ENCODE data around the gene ZBTB46. TPM values are rescaled to one million over a fixed set of nuclear protein-coding genes. Genes with fewer than 3 reads are reported as not detected.
A peak's percentile ranks its signal among the peaks of the same experiment; 100 is the strongest.

Gene ZBTB46
- polyA plus RNA-seq, 2 donors, result 0.68 to 1.0 TPM

DNA sequence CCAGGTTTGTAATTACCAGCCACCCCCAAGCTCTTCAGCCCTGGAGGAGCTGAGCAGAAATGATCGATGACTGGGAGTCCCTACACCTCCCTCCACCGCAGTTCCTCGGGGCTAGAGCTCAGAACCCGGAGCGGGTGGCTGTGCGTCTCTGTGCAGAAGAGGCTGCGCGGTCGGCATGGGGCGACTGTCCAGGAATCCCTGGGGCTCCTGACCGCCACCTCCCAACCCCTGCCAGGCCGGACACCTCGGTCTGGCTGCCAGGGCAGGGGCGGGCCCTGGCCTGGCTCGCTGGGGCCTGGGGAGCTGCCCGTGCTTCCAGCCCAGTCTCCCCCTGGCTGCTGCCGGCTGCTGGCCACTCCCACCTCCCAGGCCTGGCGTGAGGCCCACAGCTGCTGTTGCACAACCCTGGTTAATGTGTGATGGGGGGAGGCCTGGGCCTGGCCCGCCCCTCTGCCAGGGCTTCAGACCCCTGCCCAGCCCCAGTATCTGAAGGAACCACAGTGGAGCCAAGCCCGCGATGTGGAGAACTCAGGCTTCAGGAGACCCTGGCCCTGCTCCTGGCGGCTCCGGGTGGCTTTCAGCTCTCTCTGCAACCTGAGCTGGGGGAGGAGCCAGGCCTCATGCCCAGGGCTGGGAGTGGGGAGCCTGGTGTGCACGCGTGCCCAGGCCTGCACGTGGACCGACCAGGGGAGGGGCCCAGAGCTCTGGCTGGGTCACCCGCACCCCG lies 90.3 kb downstream of the ZBTB46 start:
- peak overlapping the region; percentile 93 to 96 for H3K27ac ChIP-seq (ENCODE audit: low read depth in 2 of 2, low read length in 1 of 2)
- H3K9me3 ChIP-seq (ENCODE audit: control insufficient read depth in 2 of 2, insufficient read depth in 1 of 2, low read depth in 1 of 2, low read length in 1 of 2), result no peaks in the 10 kb centered on the region
- peaks cover 6 to 26% of the 10 kb centered on the region in 2 donors for H3K4me1 ChIP-seq (ENCODE audit: control insufficient read depth in 2 of 2, insufficient read depth in 2 of 2, low read length in 1 of 2)
- H3K36me3 ChIP-seq (ENCODE audit: control insufficient read depth in 2 of 2, insufficient read depth in 2 of 2, low read length in 1 of 2), result peaks cover 0 to 12% of the 10 kb centered on the region in 2 donors
- WGBS, 2 donors, result 2 to 5% methylated on average over 26 to 29 of the region's 29 CpGs
- peak overlapping the region; percentile 63 to 74 for H3K4me3 ChIP-seq (ENCODE audit: low read depth in 1 of 2, low read length in 2 of 2)
- H3K27me3 ChIP-seq (ENCODE audit: control insufficient read depth in 1 of 2, insufficient read depth in 2 of 2, low read length in 2 of 2), result no peaks in the 10 kb centered on the region

DNA sequence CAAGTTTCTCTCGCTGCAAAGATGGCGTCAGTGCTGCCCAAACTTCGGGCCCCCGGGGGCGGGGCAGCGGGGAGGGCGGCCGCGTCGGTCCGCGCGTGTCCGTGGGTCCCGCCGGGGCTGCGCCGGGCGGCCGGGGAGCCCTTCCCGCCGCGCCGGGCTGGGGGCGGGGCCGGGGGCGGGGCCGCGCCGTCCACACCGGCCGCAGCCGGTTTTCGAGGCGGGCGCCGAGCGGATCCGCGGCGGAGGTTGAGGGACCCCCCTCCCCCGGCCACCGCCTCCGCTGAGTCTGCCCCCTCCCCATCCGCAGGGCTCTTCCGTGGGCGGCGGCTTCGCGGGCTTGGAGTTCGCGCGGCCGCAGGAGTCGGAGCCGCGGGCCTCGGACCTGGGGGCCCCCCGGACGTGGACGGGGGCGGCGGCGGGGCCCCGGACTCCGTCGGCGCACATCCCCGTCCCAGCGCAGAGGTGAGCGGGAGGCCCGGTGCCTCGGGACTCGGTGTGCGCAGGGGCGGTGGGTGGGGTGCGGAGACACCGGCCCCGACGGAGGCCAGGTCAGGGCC lies 90.9 kb downstream of the ZBTB46 start:
- H3K4me3 ChIP-seq (ENCODE audit: low read depth in 1 of 2, low read length in 2 of 2), result peak overlapping the region; percentile 63 to 74
- H3K27me3 ChIP-seq (ENCODE audit: control insufficient read depth in 1 of 2, insufficient read depth in 2 of 2, low read length in 2 of 2), result no peaks in the 10 kb centered on the region
- H3K27ac ChIP-seq (ENCODE audit: low read depth in 2 of 2, low read length in 1 of 2), result peak overlapping the region; percentile 93 to 96
- peaks cover 0 to 18% of the 10 kb centered on the region in 2 donors for H3K36me3 ChIP-seq (ENCODE audit: control insufficient read depth in 2 of 2, insufficient read depth in 2 of 2, low read length in 1 of 2)
- WGBS, 2 donors, result 0 to 1% methylated on average over 58 to 80 of the region's 80 CpGs
- peaks cover 6 to 26% of the 10 kb centered on the region in 2 donors for H3K4me1 ChIP-seq (ENCODE audit: control insufficient read depth in 2 of 2, insufficient read depth in 2 of 2, low read length in 1 of 2)
- no peaks in the 10 kb centered on the region for H3K9me3 ChIP-seq (ENCODE audit: control insufficient read depth in 2 of 2, insufficient read depth in 1 of 2, low read depth in 1 of 2, low read length in 1 of 2)

DNA sequence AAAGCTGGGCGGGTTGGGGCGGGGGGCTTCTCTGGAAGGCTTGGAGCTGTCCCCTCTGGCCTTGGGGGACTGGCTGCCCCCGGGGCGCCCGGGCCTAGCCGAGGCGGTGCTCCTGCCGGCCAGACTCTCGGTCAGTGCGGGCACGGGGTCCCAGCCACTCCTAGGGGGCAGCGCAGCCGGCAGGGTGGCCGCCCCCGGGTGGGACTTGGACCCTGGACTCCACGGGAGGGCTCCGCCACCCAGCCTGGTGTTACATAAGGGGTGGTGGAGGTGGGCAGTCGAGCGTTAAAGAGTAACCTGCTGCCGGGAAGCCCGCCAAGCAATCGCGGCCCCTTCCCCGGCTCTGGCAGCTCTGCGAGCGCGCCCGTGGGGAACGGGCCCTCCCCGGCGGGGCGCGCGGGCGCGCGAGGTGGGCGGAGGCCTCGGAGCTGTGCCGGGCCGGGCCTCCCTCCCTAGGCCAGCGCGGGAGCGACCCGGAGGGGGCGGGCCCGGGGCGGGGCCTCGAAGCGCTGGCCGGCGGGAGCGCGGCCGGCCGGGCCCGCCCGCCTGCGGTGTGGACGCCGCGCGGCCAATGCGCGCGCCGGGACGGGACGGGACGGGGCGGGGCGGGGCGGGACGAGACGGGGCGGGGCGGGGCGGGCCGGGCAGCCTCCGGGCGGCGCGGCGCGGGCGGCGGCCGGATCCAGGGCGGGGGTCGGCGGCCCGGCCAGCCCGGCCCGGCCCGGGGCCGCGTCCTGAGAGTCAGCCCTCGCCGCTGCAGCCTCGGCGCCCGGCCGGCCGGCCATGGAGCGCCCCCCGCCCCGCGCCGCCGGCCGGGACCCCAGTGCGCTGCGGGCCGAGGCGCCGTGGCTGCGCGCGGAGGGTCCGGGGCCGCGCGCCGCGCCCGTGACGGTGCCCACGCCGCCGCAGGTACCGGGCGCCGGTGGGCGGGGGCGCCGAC lies 91.7 kb downstream of the ZBTB46 start, which contains the start of gene SLC2A4RG:
Gene SLC2A4RG, plus strand, starts transcription at position 647 of the 940 bp plus-strand sequence. Its CDS starts 137 bp downstream, at position 784.
- H3K27me3 ChIP-seq (ENCODE audit: control insufficient read depth in 1 of 2, insufficient read depth in 2 of 2, low read length in 2 of 2), result no peaks in the 10 kb centered on the region
- H3K9me3 ChIP-seq (ENCODE audit: control insufficient read depth in 2 of 2, insufficient read depth in 1 of 2, low read depth in 1 of 2, low read length in 1 of 2), result no peaks in the 10 kb centered on the region
- H3K27ac ChIP-seq (ENCODE audit: low read depth in 2 of 2, low read length in 1 of 2), result peak within 1 kb of the TSS; percentile 93 to 96
- H3K4me3 ChIP-seq (ENCODE audit: low read depth in 1 of 2, low read length in 2 of 2), result peak within 1 kb of the TSS; percentile 63 to 74
- peaks cover 0 to 26% of the 10 kb centered on the region in 2 donors for H3K36me3 ChIP-seq (ENCODE audit: control insufficient read depth in 2 of 2, insufficient read depth in 2 of 2, low read length in 1 of 2)
- WGBS, 2 donors, result 1 to 4% methylated on average over 25 to 136 of the region's 136 CpGs
- peaks cover 6 to 26% of the 10 kb centered on the region in 2 donors for H3K4me1 ChIP-seq (ENCODE audit: control insufficient read depth in 2 of 2, insufficient read depth in 2 of 2, low read length in 1 of 2)

DNA sequence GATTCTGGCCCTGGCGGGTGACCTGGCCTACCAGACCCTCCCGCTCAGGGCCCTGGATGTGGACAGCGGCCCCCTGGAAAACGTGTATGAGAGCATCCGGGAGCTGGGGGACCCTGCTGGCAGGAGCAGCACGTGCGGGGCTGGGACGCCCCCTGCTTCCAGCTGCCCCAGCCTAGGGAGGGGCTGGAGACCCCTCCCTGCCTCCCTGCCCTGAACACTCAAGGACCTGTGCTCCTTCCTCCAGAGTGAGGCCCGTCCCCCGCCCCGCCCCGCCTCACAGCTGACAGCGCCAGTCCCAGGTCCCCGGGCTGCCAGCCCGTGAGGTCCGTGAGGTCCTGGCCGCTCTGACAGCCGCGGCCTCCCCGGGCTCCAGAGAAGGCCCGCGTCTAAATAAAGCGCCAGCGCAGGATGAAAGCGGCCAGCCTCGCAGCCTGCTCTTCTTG lies 92.4 kb downstream of the ZBTB46 start:
- no peaks in the 10 kb centered on the region for H3K9me3 ChIP-seq (ENCODE audit: control insufficient read depth in 2 of 2, insufficient read depth in 1 of 2, low read depth in 1 of 2, low read length in 1 of 2)
- peak overlapping the region; percentile 42 to 47 for H3K4me3 ChIP-seq (ENCODE audit: low read depth in 1 of 2, low read length in 2 of 2)
- peaks cover 6 to 26% of the 10 kb centered on the region in 2 donors for H3K4me1 ChIP-seq (ENCODE audit: control insufficient read depth in 2 of 2, insufficient read depth in 2 of 2, low read length in 1 of 2)
- peaks cover 0 to 32% of the 10 kb centered on the region in 2 donors for H3K36me3 ChIP-seq (ENCODE audit: control insufficient read depth in 2 of 2, insufficient read depth in 2 of 2, low read length in 1 of 2)
- WGBS, 2 donors, result 17 to 22% methylated on average over 25 to 26 of the region's 26 CpGs
- H3K27me3 ChIP-seq (ENCODE audit: control insufficient read depth in 1 of 2, insufficient read depth in 2 of 2, low read length in 2 of 2), result no peaks in the 10 kb centered on the region
- H3K27ac ChIP-seq (ENCODE audit: low read depth in 2 of 2, low read length in 1 of 2), result peak overlapping the region; percentile 62 to 77

DNA sequence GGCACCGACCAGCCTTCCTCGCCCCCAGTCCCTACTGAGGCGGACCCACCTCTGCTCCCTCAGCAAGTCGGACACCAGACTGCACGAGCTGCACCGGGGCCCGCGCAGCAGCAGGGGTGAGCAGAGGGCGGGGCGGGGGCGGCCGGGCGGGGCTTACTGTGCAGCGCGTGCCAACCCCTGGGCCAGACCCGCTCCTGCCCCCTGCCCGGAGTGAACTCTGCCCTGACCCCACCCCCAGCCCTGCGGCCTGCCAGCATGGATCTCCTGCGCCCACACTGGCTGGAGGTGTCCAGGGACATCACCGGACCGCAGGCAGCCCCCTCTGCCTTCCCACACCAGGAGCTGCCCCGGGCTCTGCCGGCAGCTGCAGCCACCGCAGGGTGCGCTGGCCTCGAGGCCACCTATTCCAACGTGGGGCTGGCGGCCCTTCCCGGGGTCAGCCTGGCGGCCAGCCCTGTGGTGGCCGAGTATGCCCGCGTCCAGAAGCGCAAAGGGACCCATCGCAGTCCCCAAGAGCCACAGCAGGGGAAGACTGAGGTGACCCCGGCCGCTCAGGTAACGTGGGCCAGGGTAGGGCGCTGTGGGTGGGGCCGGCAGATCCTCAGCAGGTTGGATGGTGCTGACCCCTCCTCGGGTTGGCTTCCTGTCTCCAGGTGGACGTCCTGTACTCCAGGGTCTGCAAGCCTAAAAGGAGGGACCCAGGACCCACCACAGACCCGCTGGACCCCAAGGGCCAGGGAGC lies 92.9 kb downstream of the ZBTB46 start:
- WGBS, 2 donors, result 19 to 23% methylated on average over 37 to 43 of the region's 43 CpGs
- H3K27ac ChIP-seq (ENCODE audit: low read depth in 2 of 2, low read length in 1 of 2), result peak overlapping the region in 1 of 2 donors; percentile 77
- H3K9me3 ChIP-seq (ENCODE audit: control insufficient read depth in 2 of 2, insufficient read depth in 1 of 2, low read depth in 1 of 2, low read length in 1 of 2), result no peaks in the 10 kb centered on the region
- peaks cover 6 to 27% of the 10 kb centered on the region in 2 donors for H3K4me1 ChIP-seq (ENCODE audit: control insufficient read depth in 2 of 2, insufficient read depth in 2 of 2, low read length in 1 of 2)
- peaks cover 0 to 34% of the 10 kb centered on the region in 2 donors for H3K36me3 ChIP-seq (ENCODE audit: control insufficient read depth in 2 of 2, insufficient read depth in 2 of 2, low read length in 1 of 2)
- no peaks in the 10 kb centered on the region for H3K27me3 ChIP-seq (ENCODE audit: control insufficient read depth in 1 of 2, insufficient read depth in 2 of 2, low read length in 2 of 2)
- peak overlapping the region; percentile 25 to 51 for H3K4me3 ChIP-seq (ENCODE audit: low read depth in 1 of 2, low read length in 2 of 2)

DNA sequence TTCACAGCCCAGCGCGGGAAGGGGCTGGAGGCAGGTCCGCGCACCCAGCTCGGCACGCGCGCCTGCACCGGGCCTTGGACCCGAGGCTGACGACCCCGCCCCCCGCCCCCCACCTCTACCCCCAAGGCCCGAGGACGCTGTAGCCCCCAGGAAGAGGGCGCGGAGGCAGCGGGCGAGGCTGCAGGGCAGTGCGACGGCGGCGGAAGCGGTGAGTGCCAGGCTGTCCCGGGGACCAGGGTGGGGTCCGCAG lies 93.4 kb downstream of the ZBTB46 start:
- Histone ChIP-seq H3K4me3 (ENCODE audit: low read depth in 1 of 2, low read length in 2 of 2) (peak overlapping the region; percentile 25 to 51), H3K36me3 (ENCODE audit: control insufficient read depth in 2 of 2, insufficient read depth in 2 of 2, low read length in 1 of 2) (peaks cover 0 to 32% of the 10 kb centered on the region in 2 donors)
- WGBS, 2 donors, result 3 to 13% methylated on average over 15 to 26 of the region's 26 CpGs

DNA sequence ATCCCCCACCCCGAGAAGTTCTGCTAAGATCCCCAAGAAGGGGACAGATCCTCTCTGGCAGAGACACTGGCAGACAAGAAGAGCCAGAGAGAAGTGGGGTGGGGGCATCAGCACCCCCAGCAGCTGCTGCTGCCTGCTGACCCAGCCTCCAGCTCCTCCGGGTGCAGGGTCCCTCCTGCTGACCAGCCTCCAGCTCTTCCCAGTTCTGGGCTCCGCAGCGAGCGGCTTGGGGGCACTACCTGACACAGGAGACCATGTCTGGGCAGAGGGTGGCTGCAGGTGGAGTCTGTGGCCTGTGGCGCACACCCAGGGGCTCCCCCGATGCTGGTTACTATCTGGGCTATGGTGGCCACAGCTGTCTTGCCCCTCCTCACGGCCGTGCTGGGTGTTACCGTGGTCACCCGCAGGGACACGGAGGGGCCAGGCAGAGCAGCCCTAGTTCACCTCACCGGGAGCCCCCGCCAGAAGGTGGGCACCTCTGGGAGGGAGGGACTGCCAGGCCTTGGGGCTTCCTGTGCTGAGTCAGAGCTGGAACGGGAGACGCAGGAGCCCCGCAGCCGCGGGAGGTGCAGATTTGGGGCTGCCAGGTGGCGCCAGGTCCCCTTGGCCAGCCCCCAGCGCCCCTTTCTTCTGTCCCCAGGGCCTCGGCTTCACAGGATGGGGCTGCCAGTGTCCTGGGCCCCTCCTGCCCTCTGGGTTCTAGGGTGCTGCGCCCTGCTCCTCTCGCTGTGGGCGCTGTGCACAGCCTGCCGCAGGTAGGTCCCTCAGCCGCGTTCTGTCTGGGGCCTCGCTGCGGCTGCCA lies 94.0 kb downstream of the ZBTB46 start:
- 23 to 28% methylated on average over 29 to 30 of the region's 30 CpGs for WGBS, 2 donors
- Histone ChIP-seq H3K27ac (ENCODE audit: low read depth in 2 of 2, low read length in 1 of 2) (peak overlapping the region; percentile 27 to 49), H3K27me3 (ENCODE audit: control insufficient read depth in 1 of 2, insufficient read depth in 2 of 2, low read length in 2 of 2) (no peaks in the 10 kb centered on the region), H3K4me1 (ENCODE audit: control insufficient read depth in 2 of 2, insufficient read depth in 2 of 2, low read length in 1 of 2) (peaks cover 6 to 32% of the 10 kb centered on the region in 2 donors), H3K4me3 (ENCODE audit: low read depth in 1 of 2, low read length in 2 of 2) (peak overlapping the region; percentile 25 to 51), H3K9me3 (ENCODE audit: control insufficient read depth in 2 of 2, insufficient read depth in 1 of 2, low read depth in 1 of 2, low read length in 1 of 2) (no peaks in the 10 kb centered on the region), H3K36me3 (ENCODE audit: control insufficient read depth in 2 of 2, insufficient read depth in 2 of 2, low read length in 1 of 2) (peaks cover 0 to 32% of the 10 kb centered on the region in 2 donors)

More for the DNA sequence above, 93.4 kb downstream of the ZBTB46 start:
- Histone ChIP-seq H3K4me1 (ENCODE audit: control insufficient read depth in 2 of 2, insufficient read depth in 2 of 2, low read length in 1 of 2) (peaks cover 6 to 31% of the 10 kb centered on the region in 2 donors), H3K27ac (ENCODE audit: low read depth in 2 of 2, low read length in 1 of 2) (peak overlapping the region; percentile 27 to 49), H3K9me3 (ENCODE audit: control insufficient read depth in 2 of 2, insufficient read depth in 1 of 2, low read depth in 1 of 2, low read length in 1 of 2) (no peaks in the 10 kb centered on the region), H3K27me3 (ENCODE audit: control insufficient read depth in 1 of 2, insufficient read depth in 2 of 2, low read length in 2 of 2) (no peaks in the 10 kb centered on the region)

DNA sequence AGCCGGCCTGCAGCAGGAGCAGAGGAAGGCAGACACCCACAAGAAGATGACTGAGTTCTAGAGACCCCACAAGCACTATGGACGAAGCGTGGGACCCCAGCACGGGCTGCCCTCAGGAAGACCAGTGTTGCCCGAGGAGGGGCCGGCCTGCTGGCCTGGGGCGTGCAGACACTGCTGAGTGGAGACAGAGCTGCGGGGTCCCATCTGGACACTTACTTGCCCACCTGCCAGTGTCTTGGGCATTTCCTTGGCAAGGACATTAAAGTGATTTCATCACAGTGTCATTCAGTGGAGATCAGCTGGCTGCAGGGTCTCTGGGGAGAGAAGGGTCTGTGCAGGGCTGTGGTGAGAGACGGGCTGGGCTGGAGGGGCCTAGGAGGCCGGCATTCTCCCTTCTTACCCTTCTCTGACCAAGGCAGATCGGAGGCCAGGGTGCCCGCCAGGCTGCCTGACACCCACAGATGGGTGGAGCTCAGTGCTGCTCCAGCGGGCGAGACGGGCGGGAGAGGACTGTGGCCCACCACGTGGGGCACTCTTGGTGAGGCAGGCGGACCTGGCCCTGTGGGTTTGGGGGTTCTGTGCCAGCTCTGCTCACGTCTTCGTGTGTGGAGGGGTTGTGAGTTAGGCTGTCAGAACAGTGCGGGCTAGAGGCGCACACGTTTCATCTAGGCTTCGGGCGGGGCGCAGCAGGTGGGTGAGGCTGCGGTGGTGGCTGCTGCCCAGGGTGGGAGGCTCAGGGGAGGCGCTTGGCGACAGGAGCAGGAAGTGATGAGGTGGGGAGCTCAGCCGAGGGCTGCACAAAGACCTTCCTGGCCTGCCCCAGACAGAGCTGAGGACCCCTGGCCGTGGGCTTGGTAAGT lies 95.0 kb downstream of the ZBTB46 start, which contains the start of gene LIME1:
Gene LIME1, plus strand, starts transcription at position 806 of the 860 bp plus-strand sequence. CDS start 886 bp downstream, outside the sequence.
- Histone ChIP-seq H3K27me3 (ENCODE audit: control insufficient read depth in 1 of 2, insufficient read depth in 2 of 2, low read length in 2 of 2) (no peaks in the 10 kb centered on the region), H3K4me1 (ENCODE audit: control insufficient read depth in 2 of 2, insufficient read depth in 2 of 2, low read length in 1 of 2) (peaks cover 6 to 34% of the 10 kb centered on the region in 2 donors), H3K4me3 (ENCODE audit: low read depth in 1 of 2, low read length in 2 of 2) (peak within 1 kb of the TSS; percentile 25 to 51), H3K9me3 (ENCODE audit: control insufficient read depth in 2 of 2, insufficient read depth in 1 of 2, low read depth in 1 of 2, low read length in 1 of 2) (no peaks in the 10 kb centered on the region), H3K36me3 (ENCODE audit: control insufficient read depth in 2 of 2, insufficient read depth in 2 of 2, low read length in 1 of 2) (peaks cover 0 to 35% of the 10 kb centered on the region in 2 donors), H3K27ac (ENCODE audit: low read depth in 2 of 2, low read length in 1 of 2) (peak within 1 kb of the TSS; percentile 38 to 49)
- WGBS, 2 donors, result 49 to 52% methylated on average over 29 to 31 of the region's 31 CpGs
